Measurements from ENCODE around the gene PIEZO1.

The PIEZO1 gene

DNA sequence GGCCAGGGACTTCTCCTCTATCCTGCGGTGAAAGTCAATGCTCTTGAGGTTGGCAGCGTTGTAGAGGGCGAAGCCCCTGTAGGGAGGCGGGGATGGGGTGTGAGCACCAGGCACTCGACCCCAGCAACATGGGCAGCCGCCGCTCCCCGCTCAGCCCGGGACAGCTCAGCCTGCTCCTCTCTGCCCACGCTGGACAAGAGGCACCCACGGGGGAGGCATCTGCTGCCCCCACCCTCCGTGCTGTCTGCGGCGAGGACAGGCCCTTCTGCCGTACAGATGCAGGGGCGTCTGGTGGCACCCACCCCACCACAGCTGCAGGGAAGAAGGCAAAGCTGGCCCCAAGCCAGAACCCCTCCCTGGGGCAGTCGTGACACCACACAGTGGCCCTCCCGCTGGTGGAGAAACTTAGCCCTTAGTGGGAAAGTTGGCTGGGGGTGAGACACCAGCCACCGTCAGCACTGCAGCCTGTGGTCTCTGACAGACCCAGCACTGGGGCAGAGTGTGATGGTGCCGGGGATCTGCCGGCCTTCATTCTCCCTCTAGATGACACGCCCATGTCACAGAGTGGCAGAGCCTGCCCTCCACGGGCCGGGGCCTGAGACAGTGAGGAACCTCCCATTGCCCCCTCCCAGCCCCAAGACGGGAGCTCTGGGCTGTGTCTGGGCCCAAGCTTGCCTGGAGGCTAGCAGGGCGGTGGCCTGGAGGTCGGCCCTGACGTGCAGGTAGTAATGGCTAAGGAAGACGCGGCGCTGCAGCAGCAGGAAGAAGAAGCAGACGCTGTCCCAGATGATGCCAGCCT, 59.2 kb downstream of the PIEZO1 start:
- H3K36me3 ChIP-seq (ENCODE audit: control insufficient read depth in 1 of 2, insufficient read depth in 2 of 2, low read length in 2 of 2), result peaks cover 26 to 66% of the 10 kb centered on the region in 2 donors

DNA sequence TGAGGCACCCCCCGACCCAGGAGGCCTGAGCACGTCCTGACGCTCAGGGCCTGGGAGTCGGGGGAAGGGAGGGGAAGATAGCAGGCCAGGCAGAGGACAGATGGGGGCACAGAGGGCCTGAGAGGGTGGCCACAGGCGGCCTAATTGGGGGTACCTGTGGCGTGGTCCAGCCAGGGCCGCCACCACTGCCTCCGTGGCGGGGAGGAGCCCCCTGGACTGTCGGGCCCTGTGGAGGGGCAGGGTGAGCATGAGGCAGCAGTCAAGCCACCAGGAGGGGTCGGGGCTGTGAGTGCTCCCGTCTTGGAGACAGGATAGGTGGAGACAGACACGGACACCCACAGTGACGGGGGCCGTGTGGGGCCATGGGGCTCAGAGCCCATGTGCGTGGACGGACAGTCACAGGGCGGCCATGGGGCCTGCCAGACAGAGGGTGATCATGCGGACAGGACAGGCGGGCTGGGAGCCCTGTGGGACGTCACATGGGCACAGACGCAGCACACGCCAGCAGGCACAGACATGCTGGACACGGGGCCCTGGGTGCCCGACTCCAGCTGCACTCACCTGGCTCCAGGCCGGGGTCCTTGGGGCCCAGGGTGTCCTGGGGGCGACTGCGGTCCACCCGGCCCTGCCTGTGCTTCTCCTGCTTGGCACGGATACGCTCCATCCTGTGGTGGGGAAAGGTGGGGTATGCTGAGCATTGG, 60.0 kb downstream of the PIEZO1 start:
- no peaks in the 10 kb centered on the region for H3K9me3 ChIP-seq (ENCODE audit: control insufficient read depth in 1 of 2, low read length in 2 of 2)
- H3K36me3 ChIP-seq (ENCODE audit: control insufficient read depth in 1 of 2, insufficient read depth in 2 of 2, low read length in 2 of 2), result peaks cover 27 to 70% of the 10 kb centered on the region in 2 donors
- H3K9ac ChIP-seq (ENCODE audit: low read depth in 1 of 2, low read length in 2 of 2), result no peak overlapping the region
- no peaks in the 10 kb centered on the region for H3K4me1 ChIP-seq (ENCODE audit: control insufficient read depth in 1 of 2, insufficient read depth in 2 of 2, low read length in 2 of 2)
- no peak overlapping the region for H3K4me3 ChIP-seq (ENCODE audit: low read depth in 1 of 2, low read length in 2 of 2)
- no peak overlapping the region for H3K27ac ChIP-seq (ENCODE audit: low read depth, low read length)
- H3K27me3 ChIP-seq (ENCODE audit: control insufficient read depth in 1 of 2, insufficient read depth in 2 of 2, low read length in 2 of 2), result no peaks in the 10 kb centered on the region

More for the DNA sequence above, 59.2 kb downstream of the PIEZO1 start:
- no peaks in the 10 kb centered on the region for H3K27me3 ChIP-seq (ENCODE audit: control insufficient read depth in 1 of 2, insufficient read depth in 2 of 2, low read length in 2 of 2)
- no peak overlapping the region for H3K4me3 ChIP-seq (ENCODE audit: low read depth in 1 of 2, low read length in 2 of 2)
- no peak overlapping the region for H3K27ac ChIP-seq (ENCODE audit: low read depth, low read length)
- no peak overlapping the region for H3K9ac ChIP-seq (ENCODE audit: low read depth in 1 of 2, low read length in 2 of 2)
- H3K4me1 ChIP-seq (ENCODE audit: control insufficient read depth in 1 of 2, insufficient read depth in 2 of 2, low read length in 2 of 2), result no peaks in the 10 kb centered on the region
- no peaks in the 10 kb centered on the region for H3K9me3 ChIP-seq (ENCODE audit: control insufficient read depth in 1 of 2, low read length in 2 of 2)

DNA sequence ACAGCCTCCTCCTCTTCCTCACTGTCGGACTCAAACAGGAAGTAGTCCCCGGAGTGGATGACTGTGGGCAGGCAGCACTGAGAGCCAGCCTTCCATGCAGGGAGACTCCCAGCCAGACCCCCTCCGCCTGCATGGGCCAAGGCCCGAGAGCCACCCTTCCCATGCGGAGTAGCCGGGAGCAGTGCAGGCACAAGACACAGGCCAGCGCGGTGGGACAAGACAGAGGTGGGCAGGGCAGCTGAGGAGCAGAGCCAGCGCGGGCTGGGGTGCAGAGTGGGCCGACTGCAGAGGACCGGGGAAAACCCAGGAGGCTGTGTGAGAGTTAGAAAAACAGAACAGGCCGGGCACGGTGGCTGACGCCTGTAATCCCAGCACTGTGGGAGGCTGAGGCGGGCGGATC, 61.1 kb downstream of the PIEZO1 start:
- Histone ChIP-seq H3K27ac (ENCODE audit: low read depth, low read length) (no peak overlapping the region), H3K36me3 (ENCODE audit: control insufficient read depth in 1 of 2, insufficient read depth in 2 of 2, low read length in 2 of 2) (peaks cover 37 to 81% of the 10 kb centered on the region in 2 donors), H3K9ac (ENCODE audit: low read depth in 1 of 2, low read length in 2 of 2) (no peak overlapping the region), H3K4me3 (ENCODE audit: low read depth in 1 of 2, low read length in 2 of 2) (no peak overlapping the region), H3K27me3 (ENCODE audit: control insufficient read depth in 1 of 2, insufficient read depth in 2 of 2, low read length in 2 of 2) (no peaks in the 10 kb centered on the region), H3K9me3 (ENCODE audit: control insufficient read depth in 1 of 2, low read length in 2 of 2) (no peaks in the 10 kb centered on the region), H3K4me1 (ENCODE audit: control insufficient read depth in 1 of 2, insufficient read depth in 2 of 2, low read length in 2 of 2) (no peaks in the 10 kb centered on the region)

DNA sequence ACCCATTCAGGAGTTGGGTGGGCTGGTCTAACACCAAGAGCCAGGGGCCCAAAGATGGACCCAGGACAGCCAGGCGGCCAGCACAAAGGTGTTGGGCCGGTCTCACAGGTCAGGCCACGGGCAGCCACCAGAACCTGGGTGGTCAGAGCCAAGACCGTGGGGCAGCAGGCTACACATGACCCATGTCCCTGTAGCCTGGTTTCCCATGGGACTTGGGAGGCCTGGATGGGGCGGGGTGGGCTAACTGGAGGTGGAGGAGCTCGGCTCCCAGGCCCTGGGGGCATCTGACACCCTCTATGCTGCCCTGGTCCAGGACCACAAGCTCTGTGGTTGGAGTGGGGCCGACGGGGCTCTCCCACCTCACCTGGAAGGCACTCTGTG, 61.5 kb downstream of the PIEZO1 start:
- H3K9ac ChIP-seq (ENCODE audit: low read depth in 1 of 2, low read length in 2 of 2), result no peak overlapping the region
- no peak overlapping the region for H3K27ac ChIP-seq (ENCODE audit: low read depth, low read length)
- H3K9me3 ChIP-seq (ENCODE audit: control insufficient read depth in 1 of 2, low read length in 2 of 2), result no peaks in the 10 kb centered on the region
- no peak overlapping the region for H3K4me3 ChIP-seq (ENCODE audit: low read depth in 1 of 2, low read length in 2 of 2)
- H3K36me3 ChIP-seq (ENCODE audit: control insufficient read depth in 1 of 2, insufficient read depth in 2 of 2, low read length in 2 of 2), result peaks cover 40 to 85% of the 10 kb centered on the region in 2 donors
- no peaks in the 10 kb centered on the region for H3K27me3 ChIP-seq (ENCODE audit: control insufficient read depth in 1 of 2, insufficient read depth in 2 of 2, low read length in 2 of 2)
- H3K4me1 ChIP-seq (ENCODE audit: control insufficient read depth in 1 of 2, insufficient read depth in 2 of 2, low read length in 2 of 2), result no peaks in the 10 kb centered on the region

DNA sequence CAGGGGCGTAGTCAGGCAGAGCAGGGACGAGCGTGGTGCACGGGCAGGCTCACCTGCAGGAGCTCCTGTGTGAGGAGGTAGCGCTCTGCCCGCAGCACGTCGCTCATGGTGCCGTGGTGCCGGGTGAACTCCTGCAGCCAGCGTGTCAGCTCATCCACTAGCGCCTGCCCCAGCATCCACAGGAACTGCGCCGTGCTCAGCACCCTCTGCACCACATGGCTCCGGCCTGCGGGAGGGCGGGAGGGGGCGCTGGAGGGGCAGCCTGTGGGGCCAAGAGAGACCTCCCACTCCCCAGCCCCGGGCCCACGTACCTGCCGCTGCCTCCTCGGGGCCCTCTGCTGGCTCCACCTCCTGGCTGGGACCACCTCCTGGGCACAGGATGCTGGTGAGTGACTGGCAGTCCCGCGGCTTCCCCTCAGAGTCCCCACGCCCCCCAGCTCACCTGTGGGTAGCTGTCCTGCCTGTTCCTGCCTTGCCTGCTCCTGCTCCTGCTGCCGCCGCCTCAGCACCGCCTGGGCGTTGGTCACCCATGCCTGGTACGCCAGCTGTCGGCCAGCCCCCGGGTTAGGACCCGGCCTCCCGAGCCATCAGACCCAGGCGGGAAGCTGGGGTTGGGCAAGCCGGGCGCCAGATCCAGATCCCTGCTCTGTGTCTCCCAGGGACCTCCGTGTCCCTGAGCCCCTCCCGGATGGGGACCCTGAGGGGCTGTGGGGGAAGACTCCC, 62.1 kb downstream of the PIEZO1 start:
- no peak overlapping the region for H3K9ac ChIP-seq (ENCODE audit: low read depth in 1 of 2, low read length in 2 of 2)
- H3K9me3 ChIP-seq (ENCODE audit: control insufficient read depth in 1 of 2, low read length in 2 of 2), result no peaks in the 10 kb centered on the region
- no peaks in the 10 kb centered on the region for H3K27me3 ChIP-seq (ENCODE audit: control insufficient read depth in 1 of 2, insufficient read depth in 2 of 2, low read length in 2 of 2)
- no peaks in the 10 kb centered on the region for H3K4me1 ChIP-seq (ENCODE audit: control insufficient read depth in 1 of 2, insufficient read depth in 2 of 2, low read length in 2 of 2)
- no peak overlapping the region for H3K27ac ChIP-seq (ENCODE audit: low read depth, low read length)
- no peak overlapping the region for H3K4me3 ChIP-seq (ENCODE audit: low read depth in 1 of 2, low read length in 2 of 2)
- peaks cover 43 to 91% of the 10 kb centered on the region in 2 donors for H3K36me3 ChIP-seq (ENCODE audit: control insufficient read depth in 1 of 2, insufficient read depth in 2 of 2, low read length in 2 of 2)

DNA sequence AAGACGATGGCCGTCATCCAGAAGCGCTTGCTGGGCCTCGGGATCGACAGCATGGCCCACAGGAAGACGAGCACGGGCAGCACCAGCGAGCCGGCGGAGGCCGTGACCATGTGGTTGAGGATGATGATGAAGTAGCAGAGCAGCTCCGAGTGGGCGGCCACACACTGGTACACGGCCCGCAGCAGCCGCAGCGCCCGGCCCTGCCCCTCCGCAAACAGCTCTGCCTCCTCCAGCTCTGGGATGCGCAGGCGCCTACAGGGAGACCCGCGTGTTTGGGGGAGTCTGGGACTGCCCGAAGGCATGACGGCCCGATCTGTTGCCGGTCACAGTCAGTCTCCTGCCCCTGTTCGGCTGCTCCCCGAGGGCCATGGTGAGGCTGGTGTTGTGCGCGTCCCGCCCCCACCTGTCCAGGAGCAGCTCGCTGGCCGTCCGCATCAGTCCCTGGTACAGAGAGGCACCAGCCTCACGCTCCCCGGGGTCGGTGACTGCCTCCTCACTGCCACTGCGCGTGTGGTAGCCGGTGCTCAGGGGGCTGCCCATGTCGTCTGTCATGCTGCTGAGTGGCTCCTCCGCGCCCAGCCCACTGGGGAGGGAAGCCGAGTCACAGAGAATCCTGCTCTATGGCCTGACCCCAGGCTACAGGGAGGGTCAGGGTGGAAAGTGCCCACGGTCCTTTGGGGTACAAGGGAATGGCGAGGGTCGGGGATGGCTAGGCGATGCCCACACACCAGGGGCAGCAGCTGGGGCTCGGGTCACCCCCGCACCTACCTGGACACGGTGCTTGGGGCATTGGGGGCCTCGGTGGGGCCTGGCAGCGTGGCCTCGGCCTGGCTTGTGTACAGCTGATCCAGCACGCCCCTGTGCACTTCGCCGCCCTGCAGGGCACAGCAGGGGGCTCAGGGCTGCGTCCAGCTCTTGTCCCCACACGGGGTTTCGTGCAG, 62.9 kb downstream of the PIEZO1 start:
- Histone ChIP-seq H3K27me3 (ENCODE audit: control insufficient read depth in 1 of 2, insufficient read depth in 2 of 2, low read length in 2 of 2) (no peaks in the 10 kb centered on the region), H3K9ac (ENCODE audit: low read depth in 1 of 2, low read length in 2 of 2) (no peak overlapping the region), H3K4me1 (ENCODE audit: control insufficient read depth in 1 of 2, insufficient read depth in 2 of 2, low read length in 2 of 2) (no peaks in the 10 kb centered on the region), H3K9me3 (ENCODE audit: control insufficient read depth in 1 of 2, low read length in 2 of 2) (no peaks in the 10 kb centered on the region), H3K27ac (ENCODE audit: low read depth, low read length) (no peak overlapping the region), H3K4me3 (ENCODE audit: low read depth in 1 of 2, low read length in 2 of 2) (no peak overlapping the region), H3K36me3 (ENCODE audit: control insufficient read depth in 1 of 2, insufficient read depth in 2 of 2, low read length in 2 of 2) (peaks cover 49 to 93% of the 10 kb centered on the region in 2 donors)

DNA sequence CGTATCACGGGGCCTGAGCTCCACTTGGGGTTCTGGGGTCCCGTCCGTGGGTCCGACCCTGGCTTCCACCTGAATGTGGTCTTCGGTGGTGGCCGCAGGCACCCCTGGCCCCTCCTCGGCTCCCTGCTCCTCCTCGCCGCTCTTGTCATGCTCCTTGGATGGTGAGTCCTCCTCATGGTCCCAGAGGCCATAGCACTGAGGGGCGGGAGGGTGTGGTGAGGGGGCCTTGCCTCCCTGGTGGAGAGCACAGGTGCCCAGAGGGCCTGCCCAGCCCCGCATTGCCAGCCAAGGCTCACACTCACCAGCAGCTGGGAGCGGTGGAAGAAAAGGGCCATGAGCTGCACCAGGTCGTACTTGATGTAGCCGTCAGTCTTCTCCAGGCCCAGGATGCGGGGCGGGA, 63.8 kb downstream of the PIEZO1 start:
- no peaks in the 10 kb centered on the region for H3K4me1 ChIP-seq (ENCODE audit: control insufficient read depth in 1 of 2, insufficient read depth in 2 of 2, low read length in 2 of 2)
- H3K27me3 ChIP-seq (ENCODE audit: control insufficient read depth in 1 of 2, insufficient read depth in 2 of 2, low read length in 2 of 2), result no peaks in the 10 kb centered on the region
- H3K4me3 ChIP-seq (ENCODE audit: low read depth in 1 of 2, low read length in 2 of 2), result no peak overlapping the region
- H3K36me3 ChIP-seq (ENCODE audit: control insufficient read depth in 1 of 2, insufficient read depth in 2 of 2, low read length in 2 of 2), result peaks cover 50 to 94% of the 10 kb centered on the region in 2 donors
- no peaks in the 10 kb centered on the region for H3K9me3 ChIP-seq (ENCODE audit: control insufficient read depth in 1 of 2, low read length in 2 of 2)
- H3K9ac ChIP-seq (ENCODE audit: low read depth in 1 of 2, low read length in 2 of 2), result no peak overlapping the region
- no peak overlapping the region for H3K27ac ChIP-seq (ENCODE audit: low read depth, low read length)

DNA sequence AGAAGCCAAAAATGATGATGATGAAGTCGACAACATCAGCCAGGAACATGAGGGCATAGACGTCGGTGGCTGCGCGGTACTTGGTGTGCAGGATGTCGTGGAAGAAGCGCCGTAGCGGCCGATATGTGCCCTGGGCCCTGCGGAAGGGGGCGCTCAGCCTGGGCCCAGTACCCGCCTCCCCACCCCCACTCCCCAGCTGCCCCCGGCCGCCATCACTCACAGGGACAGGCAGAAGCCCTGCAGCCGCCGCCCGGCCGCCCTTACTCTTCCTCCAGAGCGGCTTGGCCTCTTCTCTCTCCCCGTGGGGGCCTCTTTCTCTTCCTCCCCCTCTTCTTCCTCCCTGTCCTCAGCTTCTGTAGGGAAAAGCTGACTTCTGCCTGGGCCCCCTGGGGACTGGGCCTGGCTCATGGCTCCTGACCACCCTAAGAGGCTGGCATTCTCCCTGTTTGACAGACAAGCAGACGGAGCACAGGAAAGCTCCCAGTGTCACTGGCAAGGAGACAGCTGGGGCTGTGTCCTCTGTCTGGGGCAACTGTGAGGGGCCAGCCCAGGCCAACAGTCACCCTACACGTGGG, 64.5 kb downstream of the PIEZO1 start:
- H3K9me3 ChIP-seq (ENCODE audit: control insufficient read depth in 1 of 2, low read length in 2 of 2), result no peaks in the 10 kb centered on the region
- H3K4me1 ChIP-seq (ENCODE audit: control insufficient read depth in 1 of 2, insufficient read depth in 2 of 2, low read length in 2 of 2), result no peaks in the 10 kb centered on the region
- H3K9ac ChIP-seq (ENCODE audit: low read depth in 1 of 2, low read length in 2 of 2), result no peak overlapping the region
- H3K27me3 ChIP-seq (ENCODE audit: control insufficient read depth in 1 of 2, insufficient read depth in 2 of 2, low read length in 2 of 2), result no peaks in the 10 kb centered on the region
- no peak overlapping the region for H3K27ac ChIP-seq (ENCODE audit: low read depth, low read length)
- H3K4me3 ChIP-seq (ENCODE audit: low read depth in 1 of 2, low read length in 2 of 2), result no peak overlapping the region
- peaks cover 50 to 94% of the 10 kb centered on the region in 2 donors for H3K36me3 ChIP-seq (ENCODE audit: control insufficient read depth in 1 of 2, insufficient read depth in 2 of 2, low read length in 2 of 2)

DNA sequence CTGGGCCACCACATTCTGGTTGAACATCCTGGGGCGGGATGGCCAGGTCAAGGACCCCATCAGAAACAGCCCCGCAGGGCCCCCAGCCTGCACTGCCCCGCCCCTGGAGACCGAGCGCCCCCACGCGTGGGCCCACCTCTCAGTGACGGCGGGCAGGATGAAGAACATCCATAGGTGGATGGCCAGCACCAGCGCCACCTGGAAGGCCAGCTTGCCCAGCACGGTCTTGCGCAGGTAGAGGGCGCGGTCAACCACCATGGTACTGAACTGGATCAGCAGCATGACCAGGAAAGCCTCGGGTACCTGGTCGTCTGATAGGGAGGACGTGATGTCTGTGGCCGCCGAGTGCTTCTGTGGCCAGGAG, 65.1 kb downstream of the PIEZO1 start:
- Histone ChIP-seq H3K36me3 (ENCODE audit: control insufficient read depth in 1 of 2, insufficient read depth in 2 of 2, low read length in 2 of 2) (peaks cover 51 to 94% of the 10 kb centered on the region in 2 donors), H3K4me3 (ENCODE audit: low read depth in 1 of 2, low read length in 2 of 2) (no peak overlapping the region), H3K27me3 (ENCODE audit: control insufficient read depth in 1 of 2, insufficient read depth in 2 of 2, low read length in 2 of 2) (no peaks in the 10 kb centered on the region), H3K9ac (ENCODE audit: low read depth in 1 of 2, low read length in 2 of 2) (no peak overlapping the region), H3K4me1 (ENCODE audit: control insufficient read depth in 1 of 2, insufficient read depth in 2 of 2, low read length in 2 of 2) (no peaks in the 10 kb centered on the region), H3K27ac (ENCODE audit: low read depth, low read length) (no peak overlapping the region), H3K9me3 (ENCODE audit: control insufficient read depth in 1 of 2, low read length in 2 of 2) (no peaks in the 10 kb centered on the region)
